GM19035 (cell line): ENCODE measurements around the gene DNAH10.
"Not testable (repeated sequence)": the region's sequence is repeated elsewhere in the genome, so short reads cannot be mapped to it uniquely, and the experiment has no call there.

Experiments used
- ATAC-seq: cut with Tn5 transposase; IDR thresholded peaks from one replicate; pipeline ENCODE4 v1.9.1; 2021; ENCODE audit not compliant: unreplicated experiment

DNAH10 gene

GRCh38 chr12:123946152-123946515 is 184.0 kb downstream of the DNAH10 start:
- no peak for ATAC-seq

- ATAC-seq = not testable (repeated sequence)
Observed at GRCh38 chr12:123946516-123947505, 184.7 kb downstream of the DNAH10 start.

- not testable (repeated sequence) for ATAC-seq
Observed at GRCh38 chr12:123947531-123947930, 185.4 kb downstream of the DNAH10 start.

- ATAC-seq = no peak
Observed at GRCh38 chr12:123948401-123948795, 186.3 kb downstream of the DNAH10 start.

GRCh38 chr12:123948796-123949769 is 187.0 kb downstream of the DNAH10 start:
- no peak for ATAC-seq

GRCh38 chr12:123949770-123950165 is 187.7 kb downstream of the DNAH10 start:
- no peak for ATAC-seq

GRCh38 chr12:123950476-123951349 is 188.6 kb downstream of the DNAH10 start:
- no peak for ATAC-seq

- ATAC-seq = no peak
Observed at GRCh38 chr12:123951467-123951866, 189.4 kb downstream of the DNAH10 start.

GRCh38 chr12:123952037-123952436 is 189.9 kb downstream of the DNAH10 start:
- no peak for ATAC-seq

- no peak for ATAC-seq
Observed at GRCh38 chr12:123954647-123955350, 192.7 kb downstream of the DNAH10 start.

- no peak for ATAC-seq
Observed at GRCh38 chr12:123956249-123956648, 194.1 kb downstream of the DNAH10 start.

- ATAC-seq = no peak
Observed at GRCh38 chr12:123957196-123957595, 195.1 kb downstream of the DNAH10 start.

GRCh38 chr12:123958462-123958861 is 196.4 kb downstream of the DNAH10 start:
- ATAC-seq = no peak

- ATAC-seq = no peak
Observed at GRCh38 chr12:123958876-123959275, 196.8 kb downstream of the DNAH10 start.

- no peak for ATAC-seq
Observed at GRCh38 chr12:123960029-123960735, 198.1 kb downstream of the DNAH10 start.

- ATAC-seq = no peak
Observed at GRCh38 chr12:123960856-123961255, 198.8 kb downstream of the DNAH10 start.

GRCh38 chr12:123961585-123962345 is 199.7 kb downstream of the DNAH10 start:
- no peak for ATAC-seq

GRCh38 chr12:123962513-123962912 is 200.4 kb downstream of the DNAH10 start:
- ATAC-seq = no peak

- no peak for ATAC-seq
Observed at GRCh38 chr12:123963821-123964220, 201.7 kb downstream of the DNAH10 start.
